PFSK-1 (cell line): ENCODE data around the gene LRRC71.

Experiments
- POLR2AphosphoS5 ChIP-seq: IDR thresholded peaks from 2 replicates; pipeline ENCODE4 v1.6.1; 2012; ENCODE audit warnings: low read depth, mild to moderate bottlenecking, control low read depth, low read length, moderate library complexity
- TAF1 ChIP-seq: IDR thresholded peaks from 2 replicates; pipeline ENCODE4 v1.6.1; 2012; ENCODE audit warnings: low read length, control low read depth, borderline replicate concordance; ENCODE audit not compliant: insufficient read depth

GRCh38 chr1:156874572-156875340 is 45.7 kb upstream of the LRRC71 start:
- TF ChIP-seq TAF1 = no peak
- no peak for TF ChIP-seq POLR2AphosphoS5
